Measurements from ENCODE around the gene CARMIL1. TPM values are rescaled to one million over a fixed set of nuclear protein-coding genes. Genes with fewer than 3 reads are reported as not detected.

Gene CARMIL1
- total and polyA plus RNA-seq, 11 donors, result 2.4 to 9.1 (median 5.3) TPM

DNA sequence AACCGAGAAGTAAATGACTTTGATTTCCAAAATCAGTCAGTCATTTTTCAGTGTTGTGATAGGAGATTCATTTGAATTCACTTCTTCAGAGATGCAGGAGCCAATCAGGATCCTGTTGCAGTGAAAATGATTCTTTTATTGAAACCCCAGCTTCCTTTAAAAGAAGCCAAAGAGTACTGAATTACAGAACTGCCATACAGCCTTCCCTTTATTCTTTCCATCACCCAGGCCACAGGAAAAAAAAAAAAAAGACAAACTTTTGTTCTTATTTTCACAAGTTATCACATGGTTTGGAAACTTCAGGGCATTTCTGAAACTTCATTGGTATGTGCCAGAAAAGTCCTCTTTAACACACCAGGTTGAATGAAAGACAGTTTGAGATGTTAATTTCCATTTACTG, 1.8 kb upstream of the CARMIL1 start:
- no peak for ATAC-seq
- H3K36me3 ChIP-seq, result no peaks in the 10 kb centered on the region
- H3K27ac ChIP-seq, result no peak overlapping the region
- H3K9me3 ChIP-seq, result no peaks in the 10 kb centered on the region
- intact Hi-C loops (cut with DNase I), result loop anchor here in 2 of 10 donors (5.0 kb wide), 2 partner anchors 215 to 280 kb away; no protein-coding TSS in a partner anchor
- H3K27me3 ChIP-seq, result peaks cover 0 to 20% (median 0%) of the 10 kb centered on the region in 9 donors
- peaks cover 0 to 25% (median 8%) of the 10 kb centered on the region in 12 donors for H3K4me1 ChIP-seq
- TF ChIP-seq POLR2A (IDR thresholded peaks at IDR 0.05), result no peak
- TF ChIP-seq, protein P1, sequence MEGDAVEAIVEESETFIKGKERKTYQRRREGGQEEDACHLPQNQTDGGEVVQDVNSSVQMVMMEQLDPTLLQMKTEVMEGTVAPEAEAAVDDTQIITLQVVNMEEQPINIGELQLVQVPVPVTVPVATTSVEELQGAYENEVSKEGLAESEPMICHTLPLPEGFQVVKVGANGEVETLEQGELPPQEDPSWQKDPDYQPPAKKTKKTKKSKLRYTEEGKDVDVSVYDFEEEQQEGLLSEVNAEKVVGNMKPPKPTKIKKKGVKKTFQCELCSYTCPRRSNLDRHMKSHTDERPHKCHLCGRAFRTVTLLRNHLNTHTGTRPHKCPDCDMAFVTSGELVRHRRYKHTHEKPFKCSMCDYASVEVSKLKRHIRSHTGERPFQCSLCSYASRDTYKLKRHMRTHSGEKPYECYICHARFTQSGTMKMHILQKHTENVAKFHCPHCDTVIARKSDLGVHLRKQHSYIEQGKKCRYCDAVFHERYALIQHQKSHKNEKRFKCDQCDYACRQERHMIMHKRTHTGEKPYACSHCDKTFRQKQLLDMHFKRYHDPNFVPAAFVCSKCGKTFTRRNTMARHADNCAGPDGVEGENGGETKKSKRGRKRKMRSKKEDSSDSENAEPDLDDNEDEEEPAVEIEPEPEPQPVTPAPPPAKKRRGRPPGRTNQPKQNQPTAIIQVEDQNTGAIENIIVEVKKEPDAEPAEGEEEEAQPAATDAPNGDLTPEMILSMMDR (IDR thresholded peaks at IDR 0.05), result no peak
- DNase-seq, result no peak
- 85 to 94% (median 89%) methylated on average over 1 of the region's 1 CpG for WGBS, 4 donors
- H3K4me3 ChIP-seq, result no peak overlapping the region

DNA sequence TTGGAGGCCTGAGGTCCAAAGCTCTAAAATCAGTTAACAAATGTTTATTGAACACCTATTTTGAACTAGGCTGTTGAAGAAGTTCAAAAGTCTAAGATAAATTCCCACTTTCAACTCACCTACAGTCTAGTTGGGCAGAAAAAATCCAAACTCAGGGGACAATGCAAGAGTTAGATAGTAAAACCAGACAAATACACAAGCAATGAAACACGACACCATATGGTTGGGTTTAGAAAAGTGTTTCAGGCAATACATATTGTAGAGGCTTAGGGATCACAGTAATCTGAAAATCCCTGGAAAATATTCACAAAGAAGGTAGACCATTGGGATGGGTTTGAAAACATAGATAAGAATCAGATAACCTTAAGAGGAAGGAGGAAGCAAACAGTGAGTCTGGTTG, 1.3 kb upstream of the CARMIL1 start:
- H3K36me3 ChIP-seq, result no peaks in the 10 kb centered on the region
- peaks cover 0 to 25% (median 8%) of the 10 kb centered on the region in 12 donors for H3K4me1 ChIP-seq
- peak overlapping the region in 1 of 12 donors; percentile 96 for H3K4me3 ChIP-seq
- no peak for TF ChIP-seq POLR2A (IDR thresholded peaks at IDR 0.05)
- TF ChIP-seq, protein P1 (IDR thresholded peaks at IDR 0.05), result no peak
- WGBS, 4 donors, result 90 to 95% (median 93%) methylated on average over 1 of the region's 1 CpG
- peaks cover 0 to 20% (median 0%) of the 10 kb centered on the region in 9 donors for H3K27me3 ChIP-seq
- H3K9me3 ChIP-seq, result no peaks in the 10 kb centered on the region
- ATAC-seq (no peak), DNase-seq (no peak)
- intact Hi-C loops (cut with DNase I), result loop anchor here in 7 of 10 donors (1.0 to 5.0 kb wide), 5 partner anchors 211 to 279 kb away; no protein-coding TSS in a partner anchor
- H3K27ac ChIP-seq, result no peak overlapping the region

DNA sequence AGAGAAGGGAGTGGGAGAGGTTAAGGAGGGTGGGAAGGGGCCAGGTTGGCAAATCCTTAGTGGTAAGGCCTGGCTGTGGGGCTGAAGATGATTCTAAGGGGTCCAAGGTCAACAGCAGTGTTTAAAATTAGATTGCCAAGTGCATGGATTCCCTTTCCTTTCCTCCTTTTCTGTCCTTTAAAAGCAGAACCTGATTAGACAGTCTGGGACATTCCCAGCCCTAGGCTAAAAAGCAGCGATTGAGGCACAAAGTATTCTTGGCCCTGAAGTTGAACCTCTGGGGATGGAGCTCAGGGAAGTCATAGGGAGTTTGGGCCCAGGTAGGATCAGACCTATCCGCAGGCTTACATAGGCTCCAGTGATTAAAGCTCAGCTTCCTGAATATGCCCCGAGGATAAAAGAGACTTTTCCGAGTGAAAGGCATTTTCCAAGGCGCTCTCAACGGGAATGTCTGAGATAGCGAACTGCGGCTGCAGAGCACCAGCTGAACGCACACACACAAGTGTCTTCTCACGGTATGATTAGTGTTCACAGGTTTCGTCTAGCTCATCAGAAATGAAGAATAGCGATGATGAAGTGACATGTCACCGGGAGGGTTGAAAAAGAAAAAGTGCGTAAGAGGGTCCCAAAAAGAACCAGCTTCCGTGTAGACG, 787 bp upstream of the CARMIL1 start:
- ATAC-seq (peak in 3 of 4 donors; percentile 2 to 3 (median 2)), DNase-seq (no peak)
- TF ChIP-seq, protein P1 (IDR thresholded peaks at IDR 0.05), result no peak
- no peak for TF ChIP-seq POLR2A (IDR thresholded peaks at IDR 0.05)
- intact Hi-C loops (cut with DNase I), result loop anchor here in 7 of 10 donors (1.0 to 5.0 kb wide), 5 partner anchors 210 to 279 kb away; no protein-coding TSS in a partner anchor
- Histone ChIP-seq H3K36me3 (no peaks in the 10 kb centered on the region), H3K4me3 (peak overlapping the region; percentile 64 to 96 (median 76)), H3K9me3 (no peaks in the 10 kb centered on the region), H3K4me1 (peaks cover 0 to 25% (median 8%) of the 10 kb centered on the region in 12 donors), H3K27me3 (peaks cover 0 to 20% (median 0%) of the 10 kb centered on the region in 9 donors), H3K27ac (peak overlapping the region in 8 of 12 donors; percentile 23 to 87 (median 70))
- WGBS, 4 donors, result 6% methylated on average over 16 of the region's 16 CpGs

DNA sequence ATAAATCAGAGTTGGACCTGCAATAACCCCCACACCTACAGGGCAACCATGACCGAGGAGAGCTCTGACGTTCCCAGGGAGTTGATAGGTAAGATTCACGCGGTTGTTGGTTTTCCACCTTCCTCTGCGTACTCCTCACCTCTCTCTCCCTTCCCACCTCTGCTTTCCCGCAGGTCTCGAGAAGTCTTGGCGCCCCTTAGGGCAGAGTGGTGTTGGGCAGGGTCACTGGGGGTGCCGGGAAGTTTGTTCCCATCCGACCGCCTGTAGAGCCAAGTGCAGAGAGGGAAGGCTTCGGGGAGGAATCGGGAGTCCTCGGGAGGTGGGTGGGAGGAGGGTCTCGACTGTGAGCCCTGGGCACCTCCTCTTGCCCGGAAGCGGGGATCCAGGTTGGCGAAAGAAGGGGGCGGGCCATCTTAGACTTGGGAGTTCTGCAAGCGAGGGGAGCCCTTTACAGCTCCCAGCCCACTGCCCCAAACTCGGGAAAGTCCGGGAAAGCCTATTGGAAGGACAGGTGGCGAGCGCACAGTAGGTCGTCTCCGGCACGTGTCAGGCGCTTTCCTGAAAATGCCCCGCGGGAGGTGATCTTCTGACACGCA, 672 bp downstream of the CARMIL1 start:
- TF ChIP-seq POLR2A (IDR thresholded peaks at IDR 0.05), result no peak
- TF ChIP-seq, protein P1 (IDR thresholded peaks at IDR 0.05), result no peak
- Histone ChIP-seq H3K4me3 (peak overlapping the region; percentile 64 to 96 (median 76)), H3K27ac (peak overlapping the region; percentile 23 to 87 (median 62)), H3K27me3 (peaks cover 0 to 18% (median 0%) of the 10 kb centered on the region in 9 donors), H3K4me1 (peaks cover 0 to 25% (median 8%) of the 10 kb centered on the region in 12 donors), H3K9me3 (no peaks in the 10 kb centered on the region), H3K36me3 (no peaks in the 10 kb centered on the region)
- DNase-seq (peak in 3 of 5 donors; percentile 24 to 36 (median 34)), ATAC-seq (peak in 3 of 4 donors; percentile 7 to 15 (median 8))
- intact Hi-C loops (cut with DNase I), result loop anchor here in 9 of 10 donors (1.0 to 5.0 kb wide), 5 partner anchors 209 to 277 kb away; no protein-coding TSS in a partner anchor
- 1 to 2% (median 1%) methylated on average over 30 to 31 of the region's 31 CpGs for WGBS, 4 donors

All from heart left ventricle (tissue), 16 donors.